GM23338 (cell line): ENCODE measurements around the gene ASXL2. TPM values are rescaled to one million over a fixed set of nuclear protein-coding genes. Genes with fewer than 3 reads are reported as not detected.

ENCODE experiments used
- ATAC-seq: fragments of 200-7000 bp; cut with Tn5 transposase; 3 replicates; pipeline ENCODE4 v1.9.1; 2020
- DNase-seq: peaks from one replicate; pipeline ENCODE4 v3.0.0-alpha.2; 2015; ENCODE audit warnings: low spot score
- H2AFZ ChIP-seq: fragments of 200-600 bp; sonication (generic); 2 replicates; pipeline ENCODE4 v1.8.0; 2016; ENCODE audit warnings: antibody characterized with exemption, mild to moderate bottlenecking, moderate library complexity
- H3F3A ChIP-seq: fragments of 200-600 bp; sonication (generic); replicated peaks from 2 replicates; pipeline ENCODE4 v1.8.0; 2017; ENCODE audit warnings: antibody characterized with exemption, mixed run types, low read depth
- H3K27ac ChIP-seq: fragments of 200-600 bp; sonication (generic); 2 replicates; pipeline ENCODE4 v1.6.1; 2016; ENCODE audit warnings: low read depth
- H3K27me3 ChIP-seq: fragments of 200-600 bp; sonication (generic); 2 replicates; pipeline ENCODE4 v1.8.0; 2016; ENCODE audit warnings: mild to moderate bottlenecking, mixed run types, moderate library complexity; ENCODE audit not compliant: insufficient read depth
- H3K36me3 ChIP-seq: fragments of 200-600 bp; sonication (generic); 2 replicates; pipeline ENCODE4 v1.8.0; 2016; ENCODE audit warnings: mild to moderate bottlenecking; ENCODE audit not compliant: insufficient read depth
- H3K4me1 ChIP-seq: fragments of 200-600 bp; sonication (generic); 2 replicates; pipeline ENCODE4 v1.8.0; 2016; ENCODE audit warnings: mild to moderate bottlenecking, moderate library complexity; ENCODE audit not compliant: insufficient read depth
- H3K4me2 ChIP-seq: fragments of 200-600 bp; sonication (generic); 2 replicates; pipeline ENCODE4 v1.7.1; 2017; ENCODE audit warnings: mixed run types
- H3K4me3 ChIP-seq: fragments of 200-600 bp; sonication (generic); 2 replicates; pipeline ENCODE4 v1.6.1; 2016; ENCODE audit warnings: mixed run types
- H3K79me2 ChIP-seq: fragments of 200-600 bp; sonication (generic); replicated peaks from 2 replicates; pipeline ENCODE4 v1.8.0; 2017; ENCODE audit warnings: mild to moderate bottlenecking; ENCODE audit not compliant: insufficient read depth
- H3K9me2 ChIP-seq: fragments of 200-600 bp; sonication (generic); 2 replicates; pipeline ENCODE4 v1.8.0; 2017; ENCODE audit not compliant: insufficient read depth
- H4K20me1 ChIP-seq: fragments of 200-600 bp; sonication (generic); replicated peaks from 2 replicates; pipeline ENCODE4 v1.8.0; 2017; ENCODE audit warnings: mild to moderate bottlenecking; ENCODE audit not compliant: insufficient read depth
- H3K27ac Mint-ChIP-seq: 2 replicates; pipeline ENCODE4 v1.8.0; 2020; ENCODE audit warnings: inconsistent platforms, mild to moderate bottlenecking, moderate library complexity, mixed read lengths
- H3K27me3 Mint-ChIP-seq: 3 replicates; pipeline ENCODE4 v1.8.0; 2022; ENCODE audit warnings: low read depth, mild to moderate bottlenecking, moderate library complexity, mixed read lengths, inconsistent platforms; ENCODE audit not compliant: insufficient read depth, poor library complexity
- H3K36me3 Mint-ChIP-seq: 3 replicates; pipeline ENCODE4 v1.8.0; 2021; ENCODE audit warnings: low read depth, mild to moderate bottlenecking, inconsistent platforms, moderate library complexity, mixed read lengths
- H3K4me1 Mint-ChIP-seq: 3 replicates; pipeline ENCODE4 v1.8.0; 2020; ENCODE audit warnings: mild to moderate bottlenecking, inconsistent platforms, mixed read lengths
- H3K4me3 Mint-ChIP-seq: 3 replicates; pipeline ENCODE4 v1.8.0; 2021; ENCODE audit warnings: moderate library complexity, mild to moderate bottlenecking, inconsistent platforms, mixed read lengths
- H3K9me3 Mint-ChIP-seq: 3 replicates; pipeline ENCODE4 v1.8.0; 2020; ENCODE audit warnings: moderate library complexity, mild to moderate bottlenecking, inconsistent platforms, mixed read lengths
- CREB1 ChIP-seq: fragments of 250-450 bp; sonication (Bioruptor Pico); IDR thresholded peaks from 2 replicates; pipeline ENCODE4 v1.5.0; 2020; ENCODE audit warnings: low read depth, mild to moderate bottlenecking, moderate library complexity
- EZH2phosphoT487 ChIP-seq: fragments of 200-600 bp; sonication (generic); IDR thresholded peaks from one replicate; pipeline ENCODE4 v1.8.1; 2018; ENCODE audit warnings: antibody characterized with exemption; ENCODE audit not compliant: unreplicated experiment
- JUNB ChIP-seq: IDR thresholded peaks from one replicate; pipeline ENCODE4 v1.6.1; 2016; ENCODE audit warnings: antibody characterized with exemption; ENCODE audit not compliant: unreplicated experiment
- NANOG ChIP-seq: IDR thresholded peaks from 2 replicates; pipeline ENCODE4 v1.6.1; 2016; ENCODE audit warnings: antibody characterized with exemption, borderline replicate concordance
- STAT1 ChIP-seq: IDR thresholded peaks from one replicate; pipeline ENCODE4 v1.6.1; 2016; ENCODE audit warnings: antibody characterized with exemption; ENCODE audit not compliant: unreplicated experiment
- ZNF331 ChIP-seq: fragments of 250-450 bp; sonication (Bioruptor Pico); IDR thresholded peaks from 2 replicates; pipeline ENCODE4 v1.5.0; 2020; ENCODE audit warnings: low read depth, mild to moderate bottlenecking, moderate library complexity
- polyA plus RNA-seq: library from polyadenylated mRNA; unstranded; fragments of >200 nt; fragmentation: Nextera tagmentation; extraction: Ambion mirVana; gene quantifications from 2 replicates; pipeline ENCODE4 v1.2.1, GENCODE V29; 2016
- total RNA-seq: library from RNA; depleted of rRNA; stranded (reverse); fragments of >200 nt; shearing (Covaris generic); gene quantifications from 2 replicates; pipeline ENCODE4 v1.2.3, GENCODE V29; 2014
- TF ChIP-seq, protein P1 (sequence below): fragments of 250-450 bp; sonication (Bioruptor Pico); IDR thresholded peaks from 2 replicates; pipeline ENCODE4 v1.5.0; 2020; ENCODE audit warnings: mild to moderate bottlenecking, moderate library complexity

The ASXL2 gene
- total and polyA plus RNA-seq, 2 experiments from 2014 or later, result 7.0 to 21.8 TPM

DNA sequence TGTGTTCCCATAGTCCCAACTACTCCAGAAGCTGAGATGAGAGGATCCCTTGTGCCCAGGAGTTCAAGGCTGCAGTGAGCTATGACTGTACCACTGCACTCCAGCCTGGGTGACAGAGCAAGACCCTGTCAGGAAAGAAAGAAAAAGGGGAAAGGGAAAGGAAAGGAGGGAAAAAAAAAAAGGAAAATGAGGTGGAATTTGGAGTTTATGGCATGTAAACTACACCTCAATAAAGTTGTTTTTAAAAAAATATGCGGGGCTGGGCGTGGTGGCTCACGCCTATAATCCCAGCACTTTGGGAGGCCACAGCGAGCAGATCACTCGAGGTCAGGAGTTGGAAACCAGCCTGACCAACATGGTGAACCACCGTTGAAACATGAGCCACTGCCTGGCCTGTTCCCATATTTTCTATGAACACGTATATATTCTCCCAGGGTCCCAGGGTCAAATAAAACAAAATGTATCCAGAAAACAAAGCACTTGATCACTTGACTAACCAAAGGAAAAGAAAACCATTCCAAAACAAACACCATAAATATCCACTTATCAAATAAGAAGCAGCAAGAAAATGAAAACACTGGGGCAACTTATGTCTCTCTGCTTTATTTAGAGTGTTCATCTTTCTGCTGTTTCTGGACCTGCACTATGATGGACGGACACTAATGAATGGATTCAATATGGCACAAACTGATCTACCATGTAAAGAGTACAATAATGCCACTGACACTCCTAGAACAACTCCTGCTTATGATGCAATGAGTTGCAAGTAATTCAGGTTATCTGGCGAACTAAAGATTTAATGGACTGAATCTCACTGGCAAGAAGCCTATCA is 56.8 kb downstream of the ASXL2 start:
- Histone ChIP-seq H3K4me3 (no peak overlapping the region), H3K9me2 (no peaks in the 10 kb centered on the region), H3K27me3 (no peaks in the 10 kb centered on the region), H3K79me2 (peaks cover 9% of the 10 kb centered on the region), H2AFZ (no peak overlapping the region), H3F3A (no peaks in the 10 kb centered on the region), H3K4me2 (no peak overlapping the region), H4K20me1 (0 out of 2 replicates have a peak, but pooled peaks cover under 1% of the 10 kb centered on the region), H3K36me3 (no peaks in the 10 kb centered on the region), H3K27ac (no peak overlapping the region), H3K4me1 (peaks cover 25% of the 10 kb centered on the region)
- TF ChIP-seq CREB1 (CRISPR knock-in tag), result no peak
- no peak for TF ChIP-seq STAT1
- no peak for TF ChIP-seq NANOG
- no peak for TF ChIP-seq ZNF331 (CRISPR knock-in tag)
- TF ChIP-seq EZH2phosphoT487, result no peak
- TF ChIP-seq, protein P1, sequence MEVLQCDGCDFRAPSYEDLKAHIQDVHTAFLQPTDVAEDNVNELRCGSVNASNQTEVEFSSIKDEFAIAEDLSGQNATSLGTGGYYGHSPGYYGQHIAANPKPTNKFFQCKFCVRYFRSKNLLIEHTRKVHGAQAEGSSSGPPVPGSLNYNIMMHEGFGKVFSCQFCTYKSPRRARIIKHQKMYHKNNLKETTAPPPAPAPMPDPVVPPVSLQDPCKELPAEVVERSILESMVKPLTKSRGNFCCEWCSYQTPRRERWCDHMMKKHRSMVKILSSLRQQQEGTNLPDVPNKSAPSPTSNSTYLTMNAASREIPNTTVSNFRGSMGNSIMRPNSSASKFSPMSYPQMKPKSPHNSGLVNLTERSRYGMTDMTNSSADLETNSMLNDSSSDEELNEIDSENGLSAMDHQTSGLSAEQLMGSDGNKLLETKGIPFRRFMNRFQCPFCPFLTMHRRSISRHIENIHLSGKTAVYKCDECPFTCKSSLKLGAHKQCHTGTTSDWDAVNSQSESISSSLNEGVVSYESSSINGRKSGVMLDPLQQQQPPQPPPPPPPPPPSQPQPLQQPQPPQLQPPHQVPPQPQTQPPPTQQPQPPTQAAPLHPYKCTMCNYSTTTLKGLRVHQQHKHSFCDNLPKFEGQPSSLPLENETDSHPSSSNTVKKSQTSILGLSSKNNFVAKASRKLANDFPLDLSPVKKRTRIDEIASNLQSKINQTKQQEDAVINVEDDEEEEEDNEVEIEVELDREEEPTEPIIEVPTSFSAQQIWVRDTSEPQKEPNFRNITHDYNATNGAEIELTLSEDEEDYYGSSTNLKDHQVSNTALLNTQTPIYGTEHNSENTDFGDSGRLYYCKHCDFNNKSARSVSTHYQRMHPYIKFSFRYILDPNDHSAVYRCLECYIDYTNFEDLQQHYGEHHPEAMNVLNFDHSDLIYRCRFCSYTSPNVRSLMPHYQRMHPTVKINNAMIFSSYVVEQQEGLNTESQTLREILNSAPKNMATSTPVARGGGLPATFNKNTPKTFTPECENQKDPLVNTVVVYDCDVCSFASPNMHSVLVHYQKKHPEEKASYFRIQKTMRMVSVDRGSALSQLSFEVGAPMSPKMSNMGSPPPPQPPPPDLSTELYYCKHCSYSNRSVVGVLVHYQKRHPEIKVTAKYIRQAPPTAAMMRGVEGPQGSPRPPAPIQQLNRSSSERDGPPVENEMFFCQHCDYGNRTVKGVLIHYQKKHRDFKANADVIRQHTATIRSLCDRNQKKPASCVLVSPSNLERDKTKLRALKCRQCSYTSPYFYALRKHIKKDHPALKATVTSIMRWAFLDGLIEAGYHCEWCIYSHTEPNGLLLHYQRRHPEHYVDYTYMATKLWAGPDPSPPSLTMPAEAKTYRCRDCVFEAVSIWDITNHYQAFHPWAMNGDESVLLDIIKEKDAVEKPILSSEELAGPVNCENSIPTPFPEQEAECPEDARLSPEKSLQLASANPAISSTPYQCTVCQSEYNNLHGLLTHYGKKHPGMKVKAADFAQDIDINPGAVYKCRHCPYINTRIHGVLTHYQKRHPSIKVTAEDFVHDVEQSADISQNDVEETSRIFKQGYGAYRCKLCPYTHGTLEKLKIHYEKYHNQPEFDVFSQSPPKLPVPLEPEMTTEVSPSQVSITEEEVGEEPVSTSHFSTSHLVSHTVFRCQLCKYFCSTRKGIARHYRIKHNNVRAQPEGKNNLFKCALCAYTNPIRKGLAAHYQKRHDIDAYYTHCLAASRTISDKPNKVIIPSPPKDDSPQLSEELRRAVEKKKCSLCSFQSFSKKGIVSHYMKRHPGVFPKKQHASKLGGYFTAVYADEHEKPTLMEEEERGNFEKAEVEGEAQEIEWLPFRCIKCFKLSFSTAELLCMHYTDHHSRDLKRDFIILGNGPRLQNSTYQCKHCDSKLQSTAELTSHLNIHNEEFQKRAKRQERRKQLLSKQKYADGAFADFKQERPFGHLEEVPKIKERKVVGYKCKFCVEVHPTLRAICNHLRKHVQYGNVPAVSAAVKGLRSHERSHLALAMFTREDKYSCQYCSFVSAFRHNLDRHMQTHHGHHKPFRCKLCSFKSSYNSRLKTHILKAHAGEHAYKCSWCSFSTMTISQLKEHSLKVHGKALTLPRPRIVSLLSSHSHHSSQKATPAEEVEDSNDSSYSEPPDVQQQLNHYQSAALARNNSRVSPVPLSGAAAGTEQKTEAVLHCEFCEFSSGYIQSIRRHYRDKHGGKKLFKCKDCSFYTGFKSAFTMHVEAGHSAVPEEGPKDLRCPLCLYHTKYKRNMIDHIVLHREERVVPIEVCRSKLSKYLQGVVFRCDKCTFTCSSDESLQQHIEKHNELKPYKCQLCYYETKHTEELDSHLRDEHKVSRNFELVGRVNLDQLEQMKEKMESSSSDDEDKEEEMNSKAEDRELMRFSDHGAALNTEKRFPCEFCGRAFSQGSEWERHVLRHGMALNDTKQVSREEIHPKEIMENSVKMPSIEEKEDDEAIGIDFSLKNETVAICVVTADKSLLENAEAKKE (CRISPR knock-in tag), result no peak
- no peak for TF ChIP-seq JUNB
- peak overlapping the region; percentile 8; the same call in 1 of the 3 replicates for H3K4me3 Mint-ChIP-seq
- ATAC-seq (no peak), DNase-seq (no peak)
- H3K9me3 Mint-ChIP-seq, result peaks cover 4% of the 10 kb centered on the region; the same call in 1 of the 3 replicates
- H3K27ac Mint-ChIP-seq, result peak overlapping the region; percentile 68
- peaks cover 30% of the 10 kb centered on the region for H3K4me1 Mint-ChIP-seq
- H3K27me3 Mint-ChIP-seq, result peaks cover 3% of the 10 kb centered on the region
- H3K36me3 Mint-ChIP-seq, result peaks cover 8% of the 10 kb centered on the region; the same call in 2 of the 3 replicates
